Mucosa of gallbladder (tissue), 1 donor: Measurements from ENCODE around the gene KIF25. TPM values are rescaled to one million over a fixed set of nuclear protein-coding genes. Genes with fewer than 3 reads are reported as not detected.
"Not testable (repeated sequence)": the region's sequence is repeated elsewhere in the genome, so short reads cannot be mapped to it uniquely, and the experiment has no call there.

ENCODE experiments used
- DNase-seq: peaks from one replicate; pipeline ENCODE4 v3.0.0-alpha.2; 2020; ENCODE audit warnings: low spot score
- total RNA-seq: library from RNA; stranded (reverse); gene quantifications from one replicate; pipeline ENCODE4 v1.2.1, GENCODE V29; 2021
- donor health status: DM: no; HTN: no; CAD: no.

KIF25 gene
- total RNA-seq, 1 donor from 2014 or later = 0.43 TPM

DNA sequence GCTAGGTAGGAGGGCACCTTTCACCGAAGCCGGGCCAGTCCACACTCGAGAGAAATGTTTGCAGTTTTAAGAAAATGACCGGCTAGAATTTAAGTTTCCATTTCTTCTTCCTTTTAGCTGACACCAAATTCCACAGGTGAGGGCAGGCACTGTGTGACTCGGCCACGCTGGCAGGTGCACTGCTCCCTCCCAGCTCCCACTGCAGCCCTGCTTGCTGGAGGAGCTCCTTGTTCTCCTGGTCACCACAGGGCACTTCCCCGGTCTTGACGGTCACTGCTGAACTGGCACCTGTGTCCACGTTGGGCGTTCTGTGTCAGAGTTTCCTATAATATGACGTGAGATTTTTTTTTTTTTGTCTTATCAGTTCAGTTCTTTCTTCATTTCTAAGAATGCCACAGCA lies 3.6 kb upstream of the KIF25 start:
- no peak for DNase-seq

DNA sequence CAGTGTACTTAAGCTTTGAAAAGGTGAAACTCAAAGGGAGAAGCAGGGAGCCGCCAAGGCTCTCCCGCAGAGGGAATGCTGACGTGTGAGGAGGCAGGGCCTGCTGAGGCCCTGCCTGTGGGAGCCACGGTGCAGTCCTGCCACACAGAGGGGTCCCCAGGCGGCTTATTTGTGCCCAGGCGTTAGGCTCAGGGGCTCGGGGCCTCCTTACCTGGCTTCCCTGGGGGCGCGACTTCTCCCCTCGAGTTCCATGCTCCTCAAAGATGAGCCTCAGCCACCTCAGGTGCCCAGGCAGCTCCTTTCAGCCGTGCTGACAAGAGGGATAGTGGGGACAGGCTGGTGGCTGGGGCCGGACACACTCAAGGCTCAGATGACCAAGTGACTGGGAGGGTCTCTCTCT lies 2.2 kb upstream of the KIF25 start:
- no peak for DNase-seq

DNA sequence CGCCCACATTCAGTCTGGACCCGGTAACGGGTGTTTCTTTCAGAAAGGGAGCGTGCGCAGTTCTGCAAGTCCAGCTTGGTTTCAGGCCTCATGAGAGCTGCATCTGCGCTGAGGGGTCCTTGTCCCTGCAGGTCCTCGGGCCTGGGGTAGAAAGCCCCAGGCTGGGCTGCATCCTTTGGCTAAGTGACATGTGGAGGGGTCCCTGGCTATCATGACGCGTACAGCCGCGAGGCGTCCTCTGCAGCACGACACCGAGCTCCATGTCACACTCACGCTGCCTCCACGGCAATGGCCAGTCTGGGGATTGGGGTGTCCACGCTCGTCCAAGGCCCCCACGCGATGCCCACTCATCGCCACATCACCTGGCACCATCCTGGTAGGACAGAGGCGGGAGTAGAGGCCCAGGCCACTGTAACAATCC lies 1.7 kb upstream of the KIF25 start:
- DNase-seq = no peak

DNA sequence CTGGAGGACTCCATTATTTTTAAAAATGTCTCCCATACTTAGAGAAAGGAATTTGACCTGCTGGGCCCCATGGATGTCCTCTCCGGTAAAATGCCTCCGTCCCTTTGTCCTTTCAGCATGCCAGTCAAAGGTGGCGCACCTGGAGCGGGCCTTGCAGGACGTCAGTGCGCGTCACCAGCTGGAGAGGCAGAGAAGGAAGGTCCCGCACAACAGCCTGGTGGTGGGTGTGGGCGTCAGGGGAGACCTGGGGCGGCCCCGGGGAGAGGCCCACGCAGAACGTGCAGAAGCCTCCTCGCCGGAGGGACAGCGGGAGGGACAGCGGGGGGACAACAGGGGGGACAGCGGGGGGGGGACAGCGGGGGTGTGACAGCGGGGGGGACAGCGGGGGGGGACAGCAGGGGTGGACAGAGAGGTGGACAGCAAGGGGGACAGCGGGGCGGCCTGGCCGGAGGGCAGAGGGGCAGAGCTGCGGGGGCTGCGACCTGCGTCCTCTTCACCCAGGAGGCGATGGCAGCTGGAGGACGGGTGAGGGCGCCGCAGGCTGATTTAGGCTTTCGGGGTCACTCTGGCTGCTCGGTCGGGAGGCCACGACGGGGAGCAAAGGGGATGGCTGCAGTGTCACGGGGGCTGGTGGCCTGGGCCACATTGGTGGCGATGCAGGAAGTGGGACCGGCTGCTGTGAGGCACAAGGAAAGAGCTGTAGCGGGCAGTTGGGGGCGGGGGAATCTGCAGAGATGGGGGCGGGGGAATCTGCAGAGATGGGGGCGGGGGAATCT lies 859 bp upstream of the KIF25 start:
- no peak for DNase-seq

DNA sequence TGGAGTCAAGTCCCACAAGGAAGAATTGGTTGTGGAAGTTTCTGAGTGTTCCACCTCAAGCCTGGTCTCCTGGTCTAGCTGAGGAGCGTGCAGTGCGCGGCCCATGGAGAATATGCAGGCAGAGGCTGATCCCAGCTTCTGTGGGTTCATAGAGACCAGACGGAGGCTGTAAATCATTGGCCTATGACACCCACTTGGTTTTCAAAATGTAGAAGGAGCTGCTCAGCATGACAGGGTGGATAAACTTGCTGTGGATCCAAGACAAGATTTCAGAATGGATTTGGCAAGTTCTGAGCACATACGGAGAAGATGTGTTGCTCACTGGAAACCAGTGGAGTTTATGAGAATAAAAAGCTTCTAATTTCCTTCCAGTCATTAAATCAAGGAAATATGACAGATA lies 744 bp downstream of the KIF25 start:
- DNase-seq = no peak

DNA sequence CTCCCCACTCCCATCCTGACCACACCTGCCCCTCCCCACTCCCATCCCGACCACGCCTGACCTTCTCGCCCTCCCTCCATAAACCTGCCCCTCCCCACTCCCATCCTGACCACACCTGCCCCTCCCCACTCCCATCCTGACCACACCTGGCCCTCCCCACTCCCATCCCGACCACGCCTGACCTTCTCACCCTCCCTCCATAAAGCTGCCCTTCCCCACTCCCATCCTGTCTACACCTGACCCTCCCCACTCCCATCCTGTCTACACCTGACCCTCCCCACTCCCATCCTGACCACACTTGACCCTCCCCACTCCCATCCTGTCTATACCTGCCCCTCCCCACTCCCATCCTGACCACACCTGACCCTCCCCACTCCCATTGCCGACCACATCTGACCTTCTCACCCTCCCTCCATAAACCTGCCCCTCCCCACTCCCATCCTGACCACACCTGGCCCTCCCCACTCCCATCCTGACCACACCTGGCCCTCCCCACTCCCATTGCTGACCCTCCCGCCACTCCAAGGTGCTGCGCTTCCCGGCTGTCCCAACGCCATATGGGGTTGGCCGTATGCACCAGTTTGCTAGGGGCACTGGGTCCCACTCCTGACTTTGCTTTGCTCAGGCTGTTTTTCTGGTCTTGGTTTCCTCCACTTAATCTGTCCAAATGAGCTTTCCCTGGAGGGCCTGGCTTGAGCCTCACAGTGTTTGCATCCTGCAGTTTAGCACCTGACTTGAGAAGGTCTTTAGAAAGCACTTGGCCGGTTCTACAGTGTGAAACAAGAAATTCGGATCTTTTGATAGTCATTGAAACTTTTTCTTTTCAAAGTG lies 2.9 kb downstream of the KIF25 start:
- DNase-seq = no peak

DNA sequence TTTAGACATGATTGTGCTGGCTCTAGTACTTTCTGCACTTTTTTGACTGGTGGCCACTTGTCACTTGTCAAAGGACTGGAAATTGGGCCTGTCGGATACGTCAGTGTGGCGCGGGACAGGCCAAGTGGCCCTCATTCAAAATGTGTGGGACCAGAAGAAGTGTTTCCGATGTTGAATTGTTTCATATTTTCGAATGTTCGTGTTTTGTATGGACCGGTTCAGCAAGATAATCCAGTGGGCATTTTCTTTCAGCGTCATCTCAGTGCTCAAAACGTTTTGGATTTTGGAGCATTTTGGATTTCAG lies 3.5 kb downstream of the KIF25 start:
- no peak for DNase-seq

DNA sequence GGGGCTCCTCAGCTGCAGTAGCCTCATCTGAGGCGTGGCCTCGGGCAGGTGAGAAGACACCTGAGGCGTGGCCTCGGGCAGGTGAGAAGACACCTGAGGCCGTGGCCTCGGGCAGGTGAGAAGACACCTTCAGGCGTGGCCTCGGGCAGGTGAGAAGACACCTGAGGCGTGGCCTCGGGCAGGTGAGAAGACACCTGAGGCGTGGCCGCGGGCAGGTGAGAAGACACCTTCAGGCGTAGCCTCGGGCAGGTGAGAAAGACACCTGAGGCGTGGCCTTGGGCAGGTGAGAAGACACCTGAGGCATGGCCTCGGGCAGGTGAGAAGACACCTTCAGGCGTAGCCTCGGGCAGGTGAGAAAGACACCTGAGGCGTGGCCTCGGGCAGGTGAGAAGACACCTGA lies 4.0 kb downstream of the KIF25 start:
- DNase-seq = not testable (repeated sequence)

DNA sequence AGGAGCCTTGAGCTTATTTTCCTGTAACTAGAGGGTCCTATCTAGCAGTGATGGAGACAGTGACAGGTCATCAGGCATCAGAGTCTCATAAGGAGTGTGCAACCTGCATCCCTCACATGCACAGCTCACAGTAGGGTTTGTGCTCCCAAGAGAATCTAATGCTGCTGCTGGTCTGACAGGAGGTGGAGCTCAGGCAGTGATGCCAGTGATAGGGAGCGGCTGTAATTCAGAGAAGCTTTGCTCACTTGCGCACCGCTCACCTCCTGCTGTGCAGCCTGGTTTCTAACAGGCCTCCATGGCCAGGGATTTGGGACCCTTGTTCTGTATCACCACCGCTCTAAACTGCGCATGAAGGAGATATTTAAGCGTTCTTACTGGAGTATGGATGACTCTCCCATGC lies 5.3 kb downstream of the KIF25 start:
- DNase-seq = no peak

DNA sequence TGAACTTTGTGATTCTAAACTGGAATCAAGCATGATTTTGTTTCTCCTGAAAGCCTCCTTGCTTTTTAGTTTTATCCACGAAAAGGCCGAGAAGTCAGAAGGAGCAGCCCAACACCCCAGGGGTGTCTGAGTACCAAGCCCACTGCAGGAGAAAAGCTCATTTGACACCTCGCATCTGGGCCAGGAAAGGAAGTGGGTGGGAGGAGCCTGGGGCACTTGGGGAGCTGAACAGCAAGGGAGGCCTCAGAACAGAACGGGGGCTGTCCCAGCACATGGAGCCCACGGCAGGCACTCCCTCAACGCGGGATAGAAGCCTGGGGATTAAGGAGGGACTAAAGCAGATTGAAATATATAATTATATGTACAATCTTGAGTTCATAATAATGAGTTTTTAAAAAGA lies 6.6 kb downstream of the KIF25 start:
- no peak for DNase-seq

DNA sequence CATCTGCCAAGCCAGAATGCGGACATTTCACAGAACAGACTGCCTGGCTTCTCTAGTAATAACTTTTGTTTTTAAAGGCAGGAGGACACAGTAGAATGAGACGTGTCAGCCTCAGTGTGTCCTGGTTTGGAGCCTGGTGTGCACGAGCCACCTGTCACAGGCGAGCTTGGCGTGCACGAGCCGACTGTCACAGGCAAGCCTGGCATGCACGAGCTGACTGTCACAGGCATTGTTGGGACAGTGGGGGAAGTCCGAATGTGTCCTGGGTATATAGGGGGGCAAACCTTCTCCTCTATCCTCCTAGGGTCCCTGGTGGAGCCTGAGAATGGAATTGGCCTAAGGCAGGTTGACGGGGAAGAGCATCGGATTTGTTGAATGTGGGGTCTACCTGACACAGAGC lies 7.5 kb downstream of the KIF25 start:
- DNase-seq = no peak

DNA sequence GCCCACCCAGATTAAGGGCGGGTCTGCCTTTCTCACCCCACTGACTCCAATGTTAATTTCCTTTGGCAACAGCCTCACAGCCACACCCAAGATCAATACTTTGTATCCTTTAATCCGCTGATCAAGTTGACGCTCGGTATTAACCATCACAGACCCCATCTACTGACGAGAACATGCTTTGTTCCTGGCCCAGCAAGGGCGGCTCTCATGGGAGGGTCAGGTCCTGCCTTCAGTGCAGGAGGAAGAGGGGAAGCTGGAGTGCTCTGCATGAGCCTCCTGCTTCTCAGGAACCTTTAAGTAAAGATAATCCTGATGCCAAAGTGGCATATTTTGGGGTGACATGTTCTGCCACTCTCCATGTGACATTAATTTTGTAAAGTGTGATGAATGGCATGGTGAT lies 8.3 kb downstream of the KIF25 start:
- DNase-seq = no peak

DNA sequence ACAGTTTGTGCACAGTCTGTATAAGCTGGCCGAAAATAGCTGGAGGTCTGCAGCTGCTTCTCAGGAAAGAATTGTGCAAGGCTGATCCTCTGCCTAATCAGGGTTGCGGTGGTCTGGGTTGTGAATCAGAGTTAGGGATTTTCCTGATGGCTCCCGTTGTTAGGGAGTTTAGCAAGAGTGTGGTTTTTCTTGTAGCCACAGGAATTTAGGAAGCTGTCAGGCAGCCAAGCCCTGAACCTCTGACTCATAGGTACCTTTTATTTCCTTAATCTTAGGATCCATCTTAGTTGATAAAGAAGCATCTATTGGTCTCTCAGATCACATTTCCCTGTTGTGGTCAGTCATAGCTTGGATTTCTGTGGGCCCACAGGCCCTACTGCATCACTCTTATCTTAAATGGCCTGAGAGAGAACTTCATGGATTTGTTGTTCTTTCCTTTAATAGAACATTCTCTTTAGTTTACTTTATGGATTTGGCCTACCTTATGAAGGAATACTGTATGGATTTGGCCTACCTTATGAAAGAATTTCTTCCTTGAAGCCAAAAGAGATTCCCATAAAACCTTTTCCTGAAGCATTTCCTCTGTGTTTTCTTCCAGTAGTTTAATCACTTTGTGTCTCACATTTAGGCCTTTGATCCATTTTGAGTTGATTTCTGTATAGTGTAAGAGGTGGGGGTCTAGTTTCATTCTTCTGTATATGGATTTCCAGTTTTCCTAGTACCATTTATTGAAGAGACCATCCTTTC lies 10.3 kb downstream of the KIF25 start:
- DNase-seq = no peak

DNA sequence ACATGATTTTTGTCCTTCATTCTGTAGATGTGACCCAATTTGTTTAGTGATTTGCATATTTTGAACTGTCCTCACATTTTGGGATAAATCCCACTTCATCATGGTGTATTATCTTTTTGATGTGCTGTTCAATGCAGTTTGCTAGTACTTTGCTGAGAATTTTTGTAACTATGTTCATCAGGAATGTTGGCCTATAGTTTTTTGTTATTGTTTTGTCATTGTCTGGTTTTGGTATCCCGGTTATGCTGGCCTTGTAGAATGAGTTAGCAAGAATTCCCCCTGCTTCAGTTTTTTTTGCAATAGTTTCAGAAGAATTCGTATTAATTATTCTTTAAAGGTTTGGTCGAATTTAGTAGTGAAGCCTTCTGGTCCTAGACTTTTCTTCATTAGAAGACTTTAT lies 11.9 kb downstream of the KIF25 start:
- DNase-seq = no peak

DNA sequence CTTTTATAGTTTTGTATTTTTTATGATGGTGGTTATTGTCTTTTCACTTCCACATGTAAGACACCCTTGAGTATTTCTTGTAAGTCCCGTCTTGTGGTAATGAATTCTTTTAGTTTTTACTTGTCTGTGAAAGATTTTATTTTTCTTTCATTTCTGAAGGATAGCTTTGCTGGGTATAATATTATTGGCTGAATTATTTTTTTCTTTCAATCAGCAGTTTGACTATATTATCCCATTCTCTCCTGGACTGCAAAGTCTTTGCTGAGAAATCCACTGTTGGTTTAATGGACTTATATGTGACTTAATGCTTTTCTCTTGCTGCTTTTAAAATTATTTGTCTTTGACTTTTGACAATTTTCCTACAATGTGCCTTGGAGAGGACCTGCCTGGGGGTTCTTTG lies 13.8 kb downstream of the KIF25 start:
- no peak for DNase-seq

DNA sequence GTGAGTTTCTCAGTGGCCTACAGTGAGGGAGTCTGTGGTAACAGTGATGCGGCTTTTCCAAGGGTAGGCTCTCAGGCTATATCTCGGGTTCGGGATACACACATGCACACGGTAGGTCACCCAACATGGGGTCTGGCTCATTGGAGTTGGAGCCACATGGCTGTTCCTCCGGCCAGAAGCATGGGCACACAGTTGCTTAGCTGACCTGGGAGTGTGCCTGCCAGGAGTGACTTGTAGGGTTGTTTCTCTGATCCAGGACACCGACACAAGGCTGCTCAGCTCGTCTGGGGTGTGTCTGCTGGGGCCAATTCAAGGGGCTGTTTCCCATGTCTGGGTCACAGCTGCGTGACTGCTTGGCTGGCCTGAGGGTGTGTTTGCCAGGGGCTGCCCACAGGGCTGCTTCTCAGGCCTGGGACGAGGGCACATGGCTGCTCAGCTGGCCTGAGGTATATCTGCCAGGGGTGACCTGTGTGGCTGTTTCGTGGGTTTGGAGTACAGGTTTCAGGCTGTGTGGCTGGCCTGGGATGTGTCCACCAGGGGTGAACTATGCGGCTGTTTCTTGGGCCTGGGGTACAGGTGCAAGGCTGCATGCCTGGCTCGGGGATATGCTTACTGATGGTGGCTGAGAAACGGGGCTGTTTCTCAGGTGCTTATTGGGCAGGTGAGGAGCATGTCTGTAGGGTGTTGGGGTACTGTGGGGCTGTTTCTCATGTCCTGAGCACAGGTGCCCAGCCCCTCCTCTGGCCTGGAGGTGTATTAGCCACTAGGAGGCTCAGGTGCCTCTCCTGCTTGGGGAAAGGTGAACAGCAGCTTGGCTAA lies 15.2 kb downstream of the KIF25 start:
- DNase-seq = no peak

DNA sequence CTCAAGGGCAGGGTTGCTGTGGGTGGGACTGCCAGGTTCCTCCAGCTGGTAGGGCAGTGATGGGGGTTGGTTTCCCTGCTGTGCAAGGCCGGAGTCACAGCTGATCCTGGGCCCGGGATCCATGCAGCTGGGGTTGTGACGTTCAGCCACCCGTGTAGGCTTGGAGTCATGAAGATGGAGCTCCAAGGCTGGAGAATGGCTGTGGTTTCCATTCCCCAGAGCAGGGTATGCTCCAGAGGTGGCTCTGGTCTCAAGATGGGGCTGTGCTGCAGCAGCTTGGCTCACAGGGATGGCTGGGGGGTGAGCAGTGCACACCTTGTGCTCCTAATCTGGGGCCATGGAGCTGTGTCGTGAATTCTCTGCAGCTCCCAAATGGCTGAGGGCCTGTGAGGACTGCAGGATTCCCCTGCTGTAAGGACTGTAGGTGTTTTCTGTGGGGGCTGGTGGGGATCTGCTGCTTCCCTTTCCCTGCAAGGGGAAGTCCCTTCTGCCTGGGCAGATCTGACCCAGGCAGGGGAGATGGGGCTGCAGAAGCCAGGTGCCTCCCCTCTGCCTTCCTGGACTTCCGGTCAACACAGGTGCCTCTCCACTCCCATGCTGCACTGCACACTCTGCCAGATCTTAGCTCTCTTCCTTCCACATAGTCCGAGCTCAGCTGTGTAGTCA lies 15.9 kb downstream of the KIF25 start:
- no peak for DNase-seq

DNA sequence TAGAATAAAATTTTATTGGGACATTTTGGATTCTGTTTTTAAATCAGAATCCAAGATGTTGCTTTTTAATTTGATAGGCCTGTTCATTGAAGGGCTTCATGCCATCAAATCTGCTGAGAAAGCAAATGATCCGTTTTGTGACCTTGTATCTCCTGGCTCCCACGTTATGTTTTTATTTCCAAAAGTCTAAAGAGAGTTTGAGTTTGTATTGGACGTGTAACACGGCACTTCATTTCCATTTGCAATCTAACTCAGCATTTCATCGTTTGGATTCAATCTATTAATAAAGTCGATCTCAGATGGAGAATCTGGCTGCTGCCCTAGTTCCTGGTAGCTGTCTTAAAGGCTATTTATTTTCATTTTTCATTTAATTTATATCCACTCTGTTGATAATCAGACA lies 17.0 kb downstream of the KIF25 start:
- DNase-seq = no peak

DNA sequence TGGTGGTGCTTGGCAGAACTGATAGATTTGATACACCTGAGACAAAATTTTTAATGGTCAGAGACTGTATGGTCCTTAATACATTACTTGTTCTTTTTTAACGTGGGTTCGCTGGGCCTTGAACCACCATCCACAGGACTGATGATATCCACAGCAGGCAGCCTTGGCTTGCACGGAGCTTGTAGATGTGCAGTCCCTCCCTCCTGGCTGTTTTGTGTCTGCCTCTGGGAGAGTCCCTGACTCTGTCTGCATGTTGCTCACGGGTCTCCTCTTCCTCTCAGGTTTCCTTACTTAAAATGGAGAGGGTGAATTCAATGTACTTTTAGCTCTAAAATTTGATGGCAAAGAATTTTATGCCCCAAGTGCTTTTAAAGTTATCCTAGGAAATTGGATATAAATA lies 17.5 kb downstream of the KIF25 start:
- DNase-seq = no peak

DNA sequence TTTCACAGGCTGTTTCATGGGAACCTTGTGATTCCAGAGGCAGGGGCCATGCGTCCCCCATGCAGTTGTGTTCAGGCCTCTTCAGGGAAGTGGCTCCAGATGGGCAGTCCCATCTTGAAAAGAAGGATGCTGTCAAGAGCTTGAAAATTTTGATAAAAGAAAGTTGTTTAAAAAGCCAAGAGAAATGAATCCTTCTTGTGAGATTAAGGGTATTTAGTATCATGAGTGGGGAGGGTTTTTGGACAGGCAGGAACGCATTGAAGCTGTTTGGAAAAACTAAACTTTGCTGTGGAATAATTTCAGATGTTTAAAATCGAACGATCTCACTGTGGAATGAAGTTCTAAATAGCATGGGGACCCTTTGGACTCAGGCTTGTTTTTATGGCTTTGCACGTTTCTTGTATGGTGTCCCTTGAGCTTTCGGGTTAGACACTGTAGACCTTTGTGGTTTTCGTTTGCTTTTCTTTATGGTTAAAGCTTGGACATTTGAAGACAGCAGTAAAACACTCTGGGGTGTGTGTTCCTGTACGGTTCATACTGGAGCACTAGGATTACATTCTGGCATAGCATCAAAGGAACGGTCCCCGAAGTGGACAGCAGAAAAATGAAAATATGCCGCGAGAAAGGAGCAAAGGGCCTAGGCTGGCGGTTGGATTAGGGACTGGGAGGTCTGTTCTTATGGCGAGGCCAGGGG lies 18.2 kb downstream of the KIF25 start:
- no peak for DNase-seq

DNA sequence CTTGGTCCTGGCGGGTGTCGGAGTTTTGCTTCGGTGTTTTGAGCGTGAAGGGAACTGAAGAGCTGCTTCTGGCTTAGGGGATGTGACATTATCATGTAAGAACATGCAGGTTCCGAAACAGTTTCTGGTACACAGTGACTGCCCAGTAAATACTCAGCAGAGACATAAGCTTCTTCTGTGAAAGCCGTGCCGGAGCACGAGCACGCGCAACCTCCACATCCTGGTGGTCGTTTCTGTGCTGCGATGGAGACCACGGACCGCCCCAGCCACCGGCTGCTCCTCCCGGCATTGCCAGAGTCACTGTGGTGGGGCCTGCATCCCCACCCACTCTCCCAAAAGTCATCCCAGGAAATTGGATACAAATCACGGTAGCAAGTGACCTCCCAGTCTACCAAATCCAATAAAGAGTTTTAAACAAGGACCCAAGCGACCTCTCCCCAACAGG lies 18.7 kb downstream of the KIF25 start:
- no peak for DNase-seq
